AG08396 (cell line): ENCODE data around the gene C12orf42.

ENCODE experiments used
- DNase-seq: peaks from one replicate; pipeline ENCODE4 v3.0.0; 2012; ENCODE audit warnings: low spot score, mixed read lengths

The C12orf42 gene

DNA sequence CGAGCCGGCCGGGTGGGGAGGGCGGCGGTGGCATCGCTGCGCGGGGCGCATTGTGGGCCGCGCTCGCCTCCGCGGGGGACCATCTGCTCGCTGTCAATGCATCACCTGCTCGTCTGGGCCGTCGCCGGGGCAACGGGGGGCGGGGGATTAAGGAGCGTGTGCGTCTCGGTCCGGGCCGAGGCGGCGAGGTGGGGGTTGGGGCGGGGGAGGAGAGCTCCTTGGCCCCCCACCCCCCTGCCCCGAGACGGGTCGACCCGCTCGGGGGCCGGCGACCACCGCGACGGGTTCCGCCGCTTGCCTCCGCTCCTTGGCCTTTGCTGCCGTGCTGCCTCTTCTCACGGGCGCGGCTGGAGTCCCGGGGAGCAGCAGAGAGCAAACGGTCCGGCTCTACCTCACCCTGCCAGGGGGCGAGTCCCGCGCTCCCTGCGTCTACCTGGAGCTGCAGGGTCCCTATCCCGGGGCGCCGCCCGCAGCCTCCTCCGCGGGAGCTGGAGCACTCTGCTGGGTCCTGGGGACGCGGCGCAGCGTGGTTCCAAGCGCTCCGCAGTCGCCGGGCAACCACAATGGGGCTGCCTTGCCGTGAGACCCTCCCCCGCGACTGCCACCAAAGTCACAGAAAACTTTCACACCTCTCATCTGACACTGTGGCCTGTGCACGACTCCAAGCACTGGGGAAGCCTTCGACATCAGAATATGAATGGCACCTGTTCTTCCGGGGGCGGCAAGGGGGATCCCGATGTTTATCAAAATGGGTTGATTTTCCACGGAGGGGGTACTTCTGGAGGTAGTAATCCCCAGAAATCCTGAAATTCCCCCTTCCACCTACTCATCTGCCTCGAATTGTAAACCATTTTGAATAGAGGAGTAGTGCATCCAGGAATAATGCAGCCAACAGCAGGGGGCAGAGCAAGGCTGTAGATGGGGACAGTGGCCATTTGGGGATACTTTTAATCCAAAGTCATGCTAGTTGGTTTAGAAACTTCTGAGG, at the start of gene C12orf42:
Gene C12orf42 (minus strand): TSS at position 500 of the 988 bp plus-strand sequence. CDS start 17,542 bp downstream, outside the sequence.
- peak; percentile 44 for DNase-seq

DNA sequence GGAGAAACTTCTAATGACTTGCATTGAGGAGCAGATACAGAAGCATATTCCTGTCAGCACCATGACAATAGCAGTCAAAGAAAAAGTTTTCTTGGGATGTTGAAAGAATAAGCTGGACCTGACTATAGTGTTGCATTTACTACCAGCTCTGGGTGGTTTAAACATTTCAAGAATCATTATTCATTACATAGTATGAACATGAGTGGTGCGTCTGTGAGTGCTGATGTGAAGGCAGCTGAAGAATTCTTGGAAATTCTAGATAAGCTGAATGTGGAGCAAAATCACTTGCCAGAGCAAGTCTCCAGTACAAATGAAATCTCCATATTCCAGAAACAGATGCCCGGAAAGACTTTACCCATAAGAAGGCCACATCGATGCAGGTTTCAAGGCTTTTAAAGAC, 46.3 kb upstream of the C12orf42 start:
- no peak for DNase-seq

DNA sequence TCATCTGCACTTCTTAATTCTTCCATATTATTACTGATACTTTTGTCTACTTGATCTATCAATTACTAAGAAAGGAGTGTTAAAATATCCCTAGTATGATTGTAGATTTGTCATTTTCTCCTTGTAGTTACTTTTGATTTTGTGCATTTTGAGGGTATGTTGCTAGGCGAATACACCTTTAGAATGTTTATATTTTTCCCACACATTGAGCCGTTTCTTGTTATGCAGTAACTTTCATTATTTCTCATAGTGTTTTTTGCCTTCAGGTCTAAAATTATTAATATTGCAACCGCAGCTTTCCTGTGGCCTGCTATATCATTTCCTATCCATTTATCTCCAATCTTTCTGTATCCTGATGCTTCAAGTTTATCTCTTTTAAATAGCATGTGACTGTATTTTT, 44.6 kb upstream of the C12orf42 start:
- DNase-seq = no peak

DNA sequence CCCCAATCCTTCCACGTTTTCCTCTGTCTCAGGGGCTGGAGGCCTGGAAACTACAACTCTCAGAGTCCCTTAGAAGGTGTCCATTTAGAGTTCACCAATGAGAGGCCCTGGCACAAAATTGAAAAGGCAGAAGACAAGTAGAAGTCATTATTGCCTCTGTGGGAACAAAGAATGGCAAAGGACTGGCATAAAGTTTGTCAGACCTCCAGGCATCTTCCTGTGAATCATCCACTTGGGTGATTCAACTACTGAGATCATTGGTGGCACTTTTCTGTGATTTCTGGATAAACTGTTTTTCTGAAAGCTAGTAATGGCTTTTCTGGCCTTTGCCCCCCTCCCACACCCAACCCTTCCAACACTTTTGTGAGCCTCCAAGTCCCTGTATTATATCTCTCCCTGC, 42.6 kb upstream of the C12orf42 start:
- DNase-seq = no peak

DNA sequence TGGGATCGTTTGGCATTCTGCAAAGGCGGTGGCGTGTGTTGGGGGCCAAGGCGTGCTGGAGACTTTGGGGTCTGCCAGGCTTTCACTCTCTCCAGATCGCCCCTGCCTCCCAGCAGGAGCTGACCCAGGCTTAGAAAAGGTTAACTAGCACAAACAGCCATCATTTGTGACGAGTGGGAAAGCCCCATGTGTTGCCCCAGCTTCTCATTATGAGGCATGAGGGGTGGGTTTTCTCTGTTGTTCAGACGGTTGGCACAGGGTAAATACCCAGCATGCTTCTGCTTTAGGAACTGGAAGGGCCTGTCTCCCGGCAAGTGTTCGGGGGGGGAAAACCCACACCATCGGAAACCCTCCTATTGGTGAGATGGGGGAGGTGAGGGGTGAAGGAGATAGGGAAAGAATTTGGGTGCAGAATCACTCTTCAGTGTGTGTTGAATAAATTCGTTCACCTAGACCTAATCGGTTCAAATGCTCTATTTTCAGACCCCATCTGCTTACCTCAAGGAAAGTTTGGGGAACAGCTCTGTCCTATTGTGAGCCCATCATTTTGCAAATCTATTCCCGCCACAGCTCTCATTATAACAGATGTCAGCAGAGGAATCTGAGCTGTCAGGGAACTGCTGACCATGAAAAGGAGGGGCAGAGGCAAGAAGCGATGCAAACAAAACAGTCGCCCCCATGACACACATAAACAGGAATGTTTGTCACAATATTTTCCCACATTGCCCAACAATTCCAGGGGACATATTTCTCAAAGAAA, 34.7 kb upstream of the C12orf42 start:
- DNase-seq = no peak

DNA sequence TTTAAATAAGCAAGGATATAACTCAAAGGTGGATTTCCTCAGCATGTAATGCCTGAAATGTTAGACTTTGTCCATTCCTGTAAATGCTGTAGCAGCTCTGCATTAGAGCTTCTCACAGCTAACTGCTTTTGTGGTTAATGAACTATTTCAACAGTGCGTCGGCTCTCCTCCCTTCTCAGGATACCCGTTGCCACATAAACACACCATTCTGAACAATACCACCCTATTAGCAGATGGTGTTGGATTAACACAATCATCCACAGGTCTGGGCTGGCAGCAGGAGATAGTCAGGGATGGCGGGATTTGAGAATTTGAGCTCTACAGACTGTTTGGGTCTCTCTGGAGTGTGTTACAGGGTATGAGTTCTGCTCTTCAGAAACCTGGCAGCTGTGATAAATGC, 33.5 kb upstream of the C12orf42 start:
- no peak for DNase-seq

DNA sequence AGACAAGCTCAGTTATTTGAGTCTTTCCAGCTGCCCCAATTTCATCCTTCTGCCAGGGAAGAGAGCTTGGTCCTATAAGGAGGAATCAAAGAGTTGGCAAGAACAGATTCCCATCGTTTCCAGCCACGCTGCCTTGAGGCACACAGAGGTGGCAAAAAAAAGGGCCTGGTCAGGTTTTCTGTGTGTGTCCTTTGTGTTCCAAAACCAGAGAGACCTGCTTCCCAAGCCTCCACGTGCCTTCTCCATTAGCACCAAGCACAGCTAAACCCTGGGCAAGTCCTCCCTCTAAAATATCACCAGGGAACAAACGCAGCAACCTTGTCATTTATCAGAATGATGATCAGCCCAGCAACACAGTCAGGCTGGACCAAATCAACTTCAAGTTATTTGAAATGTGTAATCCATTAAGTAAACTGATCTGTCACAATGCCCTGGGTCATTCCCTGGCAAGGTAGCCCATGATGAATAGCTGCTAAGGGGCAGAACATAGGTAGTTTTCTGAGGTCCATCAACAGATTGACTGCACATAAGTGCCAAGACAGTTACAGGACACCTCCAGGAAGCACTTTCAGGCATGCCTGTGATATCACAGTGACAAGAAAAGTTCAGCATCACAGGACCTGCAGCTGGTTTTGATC, 28.6 kb upstream of the C12orf42 start:
- no peak for DNase-seq

DNA sequence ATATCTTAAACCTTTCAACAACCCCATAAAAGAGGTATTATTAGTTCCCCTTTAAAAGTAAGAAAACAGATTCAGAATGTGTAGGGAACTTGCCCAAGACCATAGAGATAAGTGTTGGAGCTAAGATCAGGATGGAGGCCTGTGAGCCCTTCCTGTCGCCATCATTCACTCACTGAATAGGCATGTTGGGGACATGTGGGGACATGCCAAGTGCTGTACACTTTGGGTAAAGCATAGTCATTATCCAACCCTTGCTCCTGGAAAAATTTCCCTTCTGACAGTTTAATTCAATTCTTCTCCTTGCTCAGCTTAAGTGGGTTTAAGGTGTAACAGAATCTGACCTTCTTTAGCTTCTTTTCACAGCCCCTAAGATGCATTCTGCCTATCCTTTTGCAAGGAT, 28.0 kb upstream of the C12orf42 start:
- DNase-seq = no peak

DNA sequence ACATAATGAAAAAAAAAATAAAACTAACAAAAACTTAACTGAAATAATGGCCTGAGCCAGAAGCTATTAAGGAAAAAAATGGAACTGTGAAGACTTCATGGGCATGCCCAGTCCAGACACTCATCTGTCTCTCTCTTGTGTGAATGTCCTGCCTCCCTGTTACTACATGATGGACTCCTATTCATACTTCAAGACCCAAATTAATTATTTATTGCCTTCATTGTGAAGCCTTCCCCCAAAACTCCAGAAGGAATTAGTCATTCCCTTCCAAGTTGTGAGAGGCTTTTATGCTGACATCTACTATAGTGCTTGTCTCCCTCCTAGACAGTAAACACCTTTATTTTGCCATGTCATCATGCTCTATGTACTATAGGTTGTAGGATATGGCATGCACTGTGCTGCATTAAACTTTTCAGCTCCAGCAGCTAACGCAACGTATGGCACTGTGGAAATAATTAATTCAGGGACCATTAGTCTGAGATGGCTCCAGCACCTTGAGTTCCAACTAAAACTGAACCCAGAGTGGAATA, 25.0 kb upstream of the C12orf42 start:
- DNase-seq = no peak

DNA sequence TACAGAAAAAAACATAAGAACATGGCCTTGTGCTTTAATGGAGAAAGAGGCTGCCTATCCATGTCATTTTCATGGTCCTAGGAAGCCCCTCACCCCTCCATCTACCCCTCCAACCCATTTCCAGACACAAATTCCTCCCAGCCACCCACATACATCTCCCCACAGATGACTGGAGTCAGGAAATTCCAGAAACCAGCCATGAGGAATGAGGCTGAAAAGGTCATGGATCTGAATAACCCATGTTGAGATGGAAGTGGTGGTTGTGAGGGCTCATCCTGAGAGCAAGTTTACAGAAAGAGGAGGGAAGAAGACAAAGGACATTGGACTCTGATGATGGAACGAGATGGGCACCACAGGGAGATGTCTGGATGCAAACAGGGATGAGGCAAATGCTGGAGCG, 23.9 kb upstream of the C12orf42 start:
- no peak for DNase-seq

DNA sequence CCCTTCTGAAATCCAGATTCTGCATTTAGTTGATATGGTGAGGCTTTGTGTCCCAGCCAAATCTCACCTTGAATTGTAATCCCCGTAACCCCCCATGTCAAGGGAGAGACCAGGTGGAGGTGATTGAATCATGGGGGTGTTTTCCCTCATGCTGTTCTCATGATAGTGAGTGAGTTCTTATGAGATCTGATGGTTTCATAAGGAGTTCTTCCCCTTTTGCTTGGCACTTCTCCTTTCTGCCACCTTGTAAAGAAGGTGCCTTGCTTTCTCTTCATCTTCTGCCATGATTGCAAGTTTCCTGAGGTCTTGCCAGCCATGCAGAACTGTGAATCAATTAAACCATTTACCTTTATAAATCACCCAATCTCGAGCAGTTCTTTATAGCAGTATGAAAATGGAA, 23.1 kb upstream of the C12orf42 start:
- no peak for DNase-seq

DNA sequence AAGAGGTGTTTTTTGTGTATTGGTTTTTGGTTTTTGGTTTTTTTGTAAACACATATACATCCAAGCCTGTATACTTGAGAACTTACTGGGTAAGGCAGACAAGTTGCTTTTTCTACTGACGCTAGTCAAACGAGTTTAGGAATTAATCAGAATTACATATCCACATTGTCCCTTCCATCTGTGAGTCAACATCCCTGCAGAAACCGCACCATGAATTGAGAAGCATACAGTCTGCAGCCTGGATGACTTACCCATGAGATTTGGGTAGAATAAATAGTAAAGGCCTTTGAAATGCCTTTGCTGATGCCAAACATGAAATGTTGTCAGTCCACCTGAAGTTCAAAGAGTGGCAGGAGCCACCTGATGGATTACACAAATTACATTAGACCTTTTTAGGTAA, 21.4 kb upstream of the C12orf42 start:
- no peak for DNase-seq

DNA sequence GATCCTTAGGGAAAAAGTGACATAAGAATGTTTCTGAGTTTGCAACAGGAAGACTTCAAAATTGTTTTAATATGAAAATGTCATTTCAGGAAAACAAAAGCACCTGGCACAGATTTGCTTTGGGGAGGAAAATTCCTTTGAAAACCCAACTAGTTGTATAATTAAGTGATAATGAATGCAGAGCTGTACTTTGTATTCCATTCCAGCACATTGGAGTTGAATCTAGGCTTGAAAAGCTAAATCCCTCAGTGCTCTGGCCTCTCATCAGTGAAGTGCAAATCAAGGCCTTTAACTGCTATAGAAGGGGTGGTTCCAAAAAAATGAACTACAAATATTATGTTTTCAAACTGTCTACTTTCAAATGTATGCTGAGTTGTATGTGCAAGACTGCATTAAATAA, 19.6 kb upstream of the C12orf42 start:
- DNase-seq = no peak

DNA sequence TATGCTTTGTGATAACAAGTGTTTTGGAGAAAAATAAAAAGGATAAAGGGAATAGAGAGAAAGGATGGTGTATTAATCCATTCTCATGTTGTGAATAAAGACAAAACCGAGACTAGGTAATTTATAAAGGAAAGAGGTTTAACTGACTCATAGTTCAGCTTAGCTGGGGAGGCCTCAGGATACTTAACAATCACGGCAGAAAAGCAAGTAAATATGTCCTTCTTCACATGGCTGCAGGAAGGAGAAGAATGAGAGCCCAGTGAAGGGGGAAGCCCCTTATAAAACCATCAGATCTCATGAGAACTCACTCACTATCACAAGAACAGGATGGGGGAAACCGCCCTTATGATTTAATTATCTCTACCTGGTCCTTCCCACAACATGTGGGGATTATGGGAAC, 18.1 kb upstream of the C12orf42 start:
- no peak for DNase-seq

DNA sequence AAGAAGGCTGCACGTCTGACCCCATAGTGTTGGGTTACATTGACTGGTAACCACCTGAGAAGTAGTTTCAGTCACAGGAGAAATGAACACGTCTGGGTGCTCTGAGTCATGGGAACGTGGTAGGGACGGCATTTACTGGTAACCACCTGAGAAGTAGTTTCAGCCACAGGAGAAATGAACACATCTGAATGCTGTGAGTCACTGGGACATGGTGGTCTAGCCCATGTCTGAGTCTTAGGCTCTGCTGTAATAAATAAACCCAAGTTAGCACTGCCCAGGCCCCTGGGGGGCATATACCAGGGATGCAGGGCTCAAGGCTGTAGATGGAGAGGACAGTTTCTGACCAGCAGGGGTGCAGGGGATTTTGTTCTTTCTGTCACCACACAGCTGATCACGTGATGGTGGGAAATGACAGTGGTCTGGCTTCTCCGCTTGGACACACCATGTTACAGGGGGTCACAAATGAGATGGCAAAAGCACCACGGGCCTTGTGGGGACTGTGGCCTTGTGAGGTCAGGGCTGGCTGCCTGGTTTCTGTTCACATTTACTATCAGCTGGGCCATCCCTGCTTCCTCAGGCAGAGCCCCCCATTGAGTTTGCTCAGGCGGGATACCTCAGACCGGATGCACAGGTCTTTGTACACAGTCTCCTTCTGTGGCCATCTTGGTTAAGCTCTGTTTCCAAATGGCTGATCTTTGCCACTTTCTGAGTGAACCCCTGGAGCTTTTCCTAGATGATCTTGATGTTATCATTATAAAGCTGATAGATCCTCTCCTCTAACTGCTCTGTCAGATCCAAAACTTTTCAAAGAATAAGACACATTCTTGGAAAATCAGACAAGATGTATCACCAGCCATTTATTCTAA, 9.8 kb upstream of the C12orf42 start:
- no peak for DNase-seq

DNA sequence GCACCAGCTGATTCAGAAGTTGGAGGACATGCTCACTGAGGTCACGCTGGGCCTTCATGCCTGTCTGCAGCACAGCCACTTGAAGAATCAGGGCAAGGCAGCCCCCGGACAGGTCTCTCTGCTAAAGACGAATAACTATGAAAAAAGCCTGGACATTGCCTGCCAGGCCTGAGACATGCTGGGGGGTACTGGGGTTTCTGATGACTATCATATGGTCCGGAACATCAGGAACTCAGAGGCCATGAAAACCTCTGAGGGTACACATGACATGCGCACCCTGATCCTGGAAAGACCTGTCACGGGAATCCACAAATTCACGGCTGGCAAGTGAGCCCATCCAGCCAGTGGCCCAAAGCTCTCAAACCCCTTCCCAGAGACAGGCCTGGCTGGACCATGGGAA, 8.8 kb upstream of the C12orf42 start:
- no peak for DNase-seq

DNA sequence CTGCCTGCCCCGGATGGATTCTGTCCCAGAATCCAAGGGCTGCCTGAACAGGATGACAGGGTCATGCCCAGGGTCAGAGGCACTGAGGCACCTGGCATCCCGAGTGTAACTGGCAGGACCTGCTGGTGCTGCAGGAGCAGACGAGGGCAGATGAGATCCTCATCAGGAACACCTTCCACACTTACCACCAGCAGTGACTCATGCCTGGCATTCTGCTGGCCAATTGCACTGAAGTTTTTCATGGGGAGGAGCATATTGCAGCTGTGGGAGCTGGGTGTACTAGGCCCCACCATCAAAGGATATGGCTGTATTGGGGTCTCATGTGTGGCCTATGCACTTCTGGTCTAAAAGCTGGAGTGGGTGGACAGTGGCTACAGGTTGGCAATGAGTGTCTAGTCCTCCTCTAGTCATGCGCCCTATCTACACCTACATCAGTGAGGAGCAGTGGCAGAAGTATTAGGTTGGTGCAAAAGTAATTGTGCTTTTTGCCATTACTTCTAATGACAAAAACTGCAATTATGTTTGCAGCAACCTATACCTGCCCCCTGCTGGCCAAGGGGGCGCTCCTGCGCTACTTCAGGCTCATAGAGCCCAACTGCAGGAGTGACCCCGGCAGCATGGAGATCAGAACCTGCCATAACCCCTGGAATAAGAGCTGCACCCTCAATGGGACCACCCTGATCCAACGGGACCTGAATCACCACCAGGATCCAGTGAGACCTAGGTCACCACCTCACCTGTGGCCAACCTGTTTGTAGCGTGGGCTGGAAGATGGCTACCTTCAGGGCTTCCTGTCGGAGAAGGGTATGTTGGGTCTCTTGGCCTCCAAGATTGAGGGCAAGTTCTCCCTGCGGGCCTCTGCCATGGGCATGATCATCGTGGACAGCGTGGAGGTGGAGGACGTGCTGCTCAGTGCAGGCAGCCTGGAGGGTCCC, 8.0 kb upstream of the C12orf42 start:
- no peak for DNase-seq

DNA sequence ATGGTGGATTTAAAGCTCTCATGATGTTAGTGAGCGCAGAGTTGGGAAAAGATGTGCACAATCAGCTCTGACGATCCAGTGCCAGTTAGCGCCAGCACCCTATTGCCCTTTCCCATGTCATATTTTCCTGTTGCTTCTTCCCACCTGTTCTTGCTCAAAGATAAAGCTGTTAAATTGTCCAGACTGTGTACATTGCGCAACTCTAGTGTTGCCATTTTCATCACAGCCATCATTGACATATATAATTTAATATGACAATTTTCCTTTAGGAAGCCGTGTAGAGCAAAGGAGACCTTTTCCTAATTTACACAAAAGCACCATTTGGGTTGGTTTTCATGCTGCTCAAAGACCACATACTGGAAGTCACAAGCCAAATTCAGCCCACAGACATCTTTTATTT, 5.7 kb upstream of the C12orf42 start:
- no peak for DNase-seq

DNA sequence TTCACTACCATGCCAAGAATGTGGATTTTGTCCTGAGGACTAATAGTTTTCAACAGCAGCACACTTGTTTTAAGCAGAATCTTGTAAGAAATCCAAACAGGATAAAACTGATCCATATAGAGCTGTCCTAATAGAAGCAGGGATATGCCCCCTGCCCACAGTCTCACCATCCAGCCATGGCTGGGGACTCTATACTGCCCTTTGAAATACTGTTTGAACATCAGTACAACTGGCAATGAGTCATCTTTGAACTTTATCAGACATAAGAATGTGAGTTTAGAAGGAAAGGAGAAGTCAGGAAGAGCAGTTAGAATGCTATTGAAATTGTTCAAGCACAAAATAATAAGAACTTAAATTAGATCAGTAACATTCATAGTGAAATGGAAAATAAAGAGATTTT, 3.8 kb upstream of the C12orf42 start:
- DNase-seq = no peak

DNA sequence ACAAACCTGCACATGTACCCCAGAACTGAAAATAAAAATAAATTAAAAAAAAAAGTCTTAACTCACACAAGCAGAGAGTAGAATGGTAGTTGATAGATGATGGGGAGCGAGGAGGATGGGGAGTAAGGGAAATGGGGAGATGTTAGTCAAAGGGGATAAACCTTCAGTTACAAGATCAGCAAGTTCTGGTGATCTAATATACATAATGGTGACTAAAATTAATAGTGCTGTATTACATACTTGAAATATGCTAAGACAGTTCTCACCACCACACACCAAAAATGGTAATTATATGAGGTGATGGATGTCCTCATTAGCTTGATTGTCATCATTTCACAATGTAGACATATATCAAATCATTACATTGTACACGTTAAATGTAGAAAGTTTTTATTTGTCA, 3.2 kb upstream of the C12orf42 start:
- no peak for DNase-seq
